B cell (primary cell): ENCODE measurements around the gene GJA10. TPM values are rescaled to one million over a fixed set of nuclear protein-coding genes. Genes with fewer than 3 reads are reported as not detected.

Experiments
- ATAC-seq: fragments of 200-7000 bp; cut with Tn5 transposase; one replicate; pipeline ENCODE4 v1.10.0; 2021; ENCODE audit warnings: low read depth, mild to moderate bottlenecking, moderate number of reproducible peaks, moderate library complexity
- CTCF ChIA-PET: fragments of 350-600 bp; sonication (Branson Sonifier 250); formaldehyde crosslinking; loops from one replicate; lab custom pipeline; 2021; ENCODE audit warnings: antibody characterized with exemption, inconsistent platforms; lab: Charles Lee
- POLR2A ChIA-PET: fragments of 350-600 bp; sonication (Branson Sonifier 250); formaldehyde crosslinking; loops from one replicate; lab custom pipeline; 2021; ENCODE audit warnings: antibody characterized with exemption; lab: Charles Lee
- DNase-seq: peaks from one replicate; pipeline ENCODE4 v3.0.0; 2013
- H2AFZ ChIP-seq: 2 replicates; pipeline ENCODE4 v1.6.1; 2012; ENCODE audit warnings: mild to moderate bottlenecking, low read depth, low read length; ENCODE audit not compliant: insufficient read depth, poor library complexity, severe bottlenecking
- H3K27ac ChIP-seq, 2 donors: 1 replicate in 1 of 2; 2 replicates in 1 of 2; pipeline ENCODE4 v1.5.1; 2012 to 2013; ENCODE audit warnings: low read length in 2 of 2, mild to moderate bottlenecking in 2 of 2, moderate library complexity in 1 of 2
- H3K27me3 ChIP-seq, 4 experiments: fragments of 200-600 bp in 1 of 4; sonication (generic) in 1 of 4; replicated peaks in 1 of 4; 1 replicate in 2 of 4; 2 replicates in 2 of 4; pipeline versions ENCODE4 v1.6.1 to v1.7.0; 2013 to 2016; ENCODE audit warnings: low read length in 3 of 4, mild to moderate bottlenecking in 2 of 4, mixed read lengths in 1 of 4, moderate library complexity in 1 of 4; ENCODE audit not compliant: insufficient read depth in 4 of 4, control insufficient read depth in 3 of 4; ENCODE audit errors: control extremely low read depth in 1 of 4
- H3K36me3 ChIP-seq, 2 experiments: replicated peaks in 1 of 2; 1 replicate in 1 of 2; 2 replicates in 1 of 2; pipeline versions ENCODE4 v1.6.1 to v1.7.1; 2013; ENCODE audit warnings: low read length in 1 of 2; ENCODE audit not compliant: insufficient read depth in 2 of 2, control insufficient read depth in 1 of 2; ENCODE audit errors: control extremely low read depth in 1 of 2, extremely low read depth in 1 of 2
- H3K4me1 ChIP-seq, 2 donors: fragments of 200-600 bp in 1 of 2; sonication (generic) in 1 of 2; 1 replicate in 1 of 2; 2 replicates in 1 of 2; pipeline versions ENCODE4 v1.5.1 to v1.6.1; 2013 to 2017; ENCODE audit warnings: low read length in 2 of 2; ENCODE audit not compliant: control insufficient read depth in 2 of 2, insufficient read depth in 2 of 2
- H3K4me2 ChIP-seq: replicated peaks from 2 replicates; pipeline ENCODE3; 2012; ENCODE audit warnings: mild to moderate bottlenecking, low read depth, low read length; ENCODE audit not compliant: poor library complexity, severe bottlenecking
- H3K4me3 ChIP-seq, 5 experiments: fragments of 200-600 bp in 1 of 5; sonication (generic) in 1 of 5; 1 replicate in 3 of 5; 2 replicates in 2 of 5; pipeline versions ENCODE4 v1.5.1 to v1.7.0; 2011 to 2016; ENCODE audit warnings: low read length in 4 of 5, mild to moderate bottlenecking in 4 of 5, low read depth in 2 of 5, control low read depth in 1 of 5, moderate library complexity in 1 of 5; ENCODE audit not compliant: insufficient read depth in 1 of 5; ENCODE audit errors: control extremely low read depth in 1 of 5, extremely low read depth in 1 of 5
- H3K79me2 ChIP-seq: fragments of 200-600 bp; sonication (generic); one replicate; pipeline ENCODE4 v1.6.0; 2016; ENCODE audit warnings: low read length; ENCODE audit not compliant: control insufficient read depth, insufficient read depth
- H3K9ac ChIP-seq: fragments of 200-600 bp; sonication (generic); 2 replicates; pipeline ENCODE4 v1.6.1; 2017; ENCODE audit warnings: mild to moderate bottlenecking, low read length, moderate library complexity
- H3K9me3 ChIP-seq, 3 donors: one replicate each; pipeline versions ENCODE4 v1.6.1 to v1.7.1; 2013; ENCODE audit warnings: low read length in 2 of 3; ENCODE audit not compliant: control insufficient read depth in 2 of 3, insufficient read depth in 1 of 3; ENCODE audit errors: control extremely low read depth in 1 of 3
- H4K20me1 ChIP-seq: 2 replicates; pipeline ENCODE4 v1.6.0; 2012; ENCODE audit warnings: mild to moderate bottlenecking, low read length; ENCODE audit not compliant: insufficient read depth, control insufficient read depth, poor library complexity, severe bottlenecking
- H3K27ac Mint-ChIP-seq: one replicate; pipeline ENCODE4 v1.8.0; 2021; ENCODE audit warnings: mixed read lengths
- H3K27me3 Mint-ChIP-seq: one replicate; pipeline ENCODE4 v1.8.0; 2021; ENCODE audit warnings: mixed read lengths
- H3K4me1 Mint-ChIP-seq: one replicate; pipeline ENCODE4 v1.8.0; 2021; ENCODE audit warnings: mixed read lengths
- H3K4me3 Mint-ChIP-seq: one replicate; pipeline ENCODE4 v1.8.0; 2021; ENCODE audit warnings: mixed read lengths
- H3K9me3 Mint-ChIP-seq: one replicate; pipeline ENCODE4 v1.8.0; 2022; ENCODE audit warnings: mixed read lengths; ENCODE audit not compliant: insufficient read depth
- CTCF ChIP-seq: fragments of 200-600 bp; IDR thresholded peaks from one replicate; pipeline ENCODE4 v1.8.0; 2022; ENCODE audit warnings: antibody characterized with exemption, mild to moderate bottlenecking
- EZH2 ChIP-seq: IDR thresholded peaks from 2 replicates; pipeline ENCODE4 v1.6.1; 2012; ENCODE audit warnings: borderline replicate concordance, low read depth, mild to moderate bottlenecking, moderate library complexity, low read length; ENCODE audit not compliant: insufficient read depth, poor library complexity, severe bottlenecking
- WGBS: methylation state at CpG from one replicate; pipeline ENCODE4 v1.1.5; 2013; ENCODE audit warnings: missing lambda C conversion rate; ENCODE audit not compliant: insufficient coverage; 5-methylcytosine and 5-hydroxymethylcytosine counted together
- intact Hi-C: fragments of 100-400 bp; cut with micrococcal nuclease; formaldehyde crosslinking; loops from one replicate; pipeline ENCODE4 v1.10.0; 2022
- polyA plus RNA-seq: library from polyadenylated mRNA; depleted of rRNA; stranded (reverse); fragments of >200 nt; gene quantifications from 2 replicates; pipeline ENCODE4 v1.2.3, GENCODE V29; 2012
- total RNA-seq, 2 donors: library from RNA; stranded (reverse); fragments of 120-200 nt in 1 of 2; gene quantifications; 1 replicate in 1 of 2; 2 replicates in 1 of 2; pipeline versions ENCODE4 v1.2.3 to v1.2.4, GENCODE V29; 2013 to 2022

The GJA10 gene
- total and polyA plus RNA-seq, 2 donors (not counting 1 experiment from before 2014, with no cell fraction given), result not detected

- no peaks in the 10 kb centered on the region for H3K27me3 ChIP-seq
- no peaks in the 10 kb centered on the region for H3K27me3 Mint-ChIP-seq
- CTCF ChIA-PET, result interaction anchor here (1.2 kb wide), 1 partner anchor 606 kb away, joined by 6 read pairs; no protein-coding TSS in a partner anchor
- H3K9me3 Mint-ChIP-seq, result no peaks in the 10 kb centered on the region
- H3K4me2 ChIP-seq, result no peak overlapping the region
- POLR2A ChIA-PET, result no interaction called here
- DNase-seq (no peak), ATAC-seq (no peak)
- H3K4me1 ChIP-seq, result no peaks in the 10 kb centered on the region
- no peaks in the 10 kb centered on the region for H3K79me2 ChIP-seq
- intact Hi-C loops, result no loop called here
- H3K4me3 Mint-ChIP-seq, result no peak overlapping the region
- H3K27ac ChIP-seq, result no peak overlapping the region
- peaks cover 0 to 3% (median 0%) of the 10 kb centered on the region in 3 donors for H3K9me3 ChIP-seq
- H3K9ac ChIP-seq, result no peak overlapping the region
- no peaks in the 10 kb centered on the region for H4K20me1 ChIP-seq
- no peak overlapping the region for H3K27ac Mint-ChIP-seq
- no peak overlapping the region for H3K4me3 ChIP-seq
- TF ChIP-seq CTCF, result no peak
- TF ChIP-seq EZH2, result no peak
- no peak overlapping the region for H2AFZ ChIP-seq
- H3K4me1 Mint-ChIP-seq, result peaks cover 3% of the 10 kb centered on the region
- peaks cover 2 to 16% of the 10 kb centered on the region in 2 experiments for H3K36me3 ChIP-seq
These were observed 20.5 kb upstream of the GJA10 start for GRCh38 chr6:89873721-89874120.

- Histone ChIP-seq H3K9ac (no peak overlapping the region), H3K4me3 (no peak overlapping the region), H3K9me3 (peaks cover 0 to under 1% (median 0%) of the 10 kb centered on the region in 3 donors), H3K79me2 (no peaks in the 10 kb centered on the region), H2AFZ (no peak overlapping the region), H3K36me3 (peaks cover 2 to 16% of the 10 kb centered on the region in 2 experiments), H3K4me1 (no peaks in the 10 kb centered on the region), H3K27me3 (no peaks in the 10 kb centered on the region), H3K27ac (no peak overlapping the region), H3K4me2 (no peak overlapping the region), H4K20me1 (no peaks in the 10 kb centered on the region)
- Mint-ChIP-seq H3K9me3 (no peaks in the 10 kb centered on the region), H3K4me1 (peaks cover 3% of the 10 kb centered on the region), H3K4me3 (no peak overlapping the region), H3K27ac (no peak overlapping the region), H3K27me3 (no peaks in the 10 kb centered on the region)
- TF ChIP-seq EZH2, result no peak
- no peak for TF ChIP-seq CTCF
- no peak for ATAC-seq
- POLR2A ChIA-PET, result no interaction called here
- WGBS, result 100% methylated on average over 2 of the region's 3 CpGs
- CTCF ChIA-PET, result no interaction called here
- DNase-seq, result no peak
- intact Hi-C loops, result no loop called here
These were observed 19.8 kb upstream of the GJA10 start for GRCh38 chr6:89874438-89874837.
